ENCODE results near the gene FZD10. TPM values are rescaled to one million over a fixed set of nuclear protein-coding genes. Genes with fewer than 3 reads are reported as not detected.

The FZD10 gene
- total and polyA plus RNA-seq, 2 donors: 3.5 to 4.3 TPM

DNA sequence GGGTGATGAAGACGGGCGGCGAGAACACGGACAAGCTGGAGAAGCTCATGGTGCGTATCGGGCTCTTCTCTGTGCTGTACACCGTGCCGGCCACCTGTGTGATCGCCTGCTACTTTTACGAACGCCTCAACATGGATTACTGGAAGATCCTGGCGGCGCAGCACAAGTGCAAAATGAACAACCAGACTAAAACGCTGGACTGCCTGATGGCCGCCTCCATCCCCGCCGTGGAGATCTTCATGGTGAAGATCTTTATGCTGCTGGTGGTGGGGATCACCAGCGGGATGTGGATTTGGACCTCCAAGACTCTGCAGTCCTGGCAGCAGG is 1.9 kb downstream of the FZD10 start:
- H3K36me3 ChIP-seq (ENCODE audit: insufficient read depth): no peaks in the 10 kb centered on the region
- no peak for DNase-seq (ENCODE audit: extremely low spot score)
- 56% methylated on average over 18 of the region's 18 CpGs for WGBS
- H3K27ac ChIP-seq (ENCODE audit: low read depth): no peak overlapping the region
- peaks cover 4% of the 10 kb centered on the region for H3K4me1 ChIP-seq (ENCODE audit: insufficient read depth)
- no peak overlapping the region for H3K4me3 ChIP-seq (ENCODE audit: low read depth, low read length)

DNA sequence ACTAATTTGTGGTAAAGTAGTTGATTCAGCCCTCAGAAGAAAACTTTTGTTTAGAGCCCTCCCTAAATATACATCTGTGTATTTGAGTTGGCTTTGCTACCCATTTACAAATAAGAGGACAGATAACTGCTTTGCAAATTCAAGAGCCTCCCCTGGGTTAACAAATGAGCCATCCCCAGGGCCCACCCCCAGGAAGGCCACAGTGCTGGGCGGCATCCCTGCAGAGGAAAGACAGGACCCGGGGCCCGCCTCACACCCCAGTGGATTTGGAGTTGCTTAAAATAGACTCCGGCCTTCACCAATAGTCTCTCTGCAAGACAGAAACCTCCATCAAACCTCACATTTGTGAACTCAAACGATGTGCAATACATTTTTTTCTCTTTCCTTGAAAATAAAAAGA is 2.7 kb downstream of the FZD10 start:
- WGBS: 62% methylated on average over 5 of the region's 5 CpGs
- Histone ChIP-seq H3K4me3 (ENCODE audit: low read depth, low read length) (no peak overlapping the region), H3K4me1 (ENCODE audit: insufficient read depth) (peaks cover 4% of the 10 kb centered on the region), H3K27ac (ENCODE audit: low read depth) (no peak overlapping the region), H3K36me3 (ENCODE audit: insufficient read depth) (no peaks in the 10 kb centered on the region)
- DNase-seq (ENCODE audit: extremely low spot score): no peak

GRCh38 chr12:130166306-130166705 is 4.0 kb downstream of the FZD10 start:
- WGBS: 59% methylated on average over 2 of the region's 2 CpGs
- no peak overlapping the region for H3K4me3 ChIP-seq (ENCODE audit: low read depth, low read length)
- H3K27ac ChIP-seq (ENCODE audit: low read depth): no peak overlapping the region
- H3K4me1 ChIP-seq (ENCODE audit: insufficient read depth): no peaks in the 10 kb centered on the region
- H3K36me3 ChIP-seq (ENCODE audit: insufficient read depth): no peaks in the 10 kb centered on the region
- DNase-seq (ENCODE audit: extremely low spot score): no peak

- no peaks in the 10 kb centered on the region for H3K36me3 ChIP-seq (ENCODE audit: insufficient read depth)
- WGBS: 85% methylated on average over 1 of the region's 1 CpG
- no peak overlapping the region for H3K4me3 ChIP-seq (ENCODE audit: low read depth, low read length)
- H3K27ac ChIP-seq (ENCODE audit: low read depth): no peak overlapping the region
- H3K4me1 ChIP-seq (ENCODE audit: insufficient read depth): no peaks in the 10 kb centered on the region
- no peak for DNase-seq (ENCODE audit: extremely low spot score)
Measured at GRCh38 chr12:130167537-130167936, 5.3 kb downstream of the FZD10 start.

DNA sequence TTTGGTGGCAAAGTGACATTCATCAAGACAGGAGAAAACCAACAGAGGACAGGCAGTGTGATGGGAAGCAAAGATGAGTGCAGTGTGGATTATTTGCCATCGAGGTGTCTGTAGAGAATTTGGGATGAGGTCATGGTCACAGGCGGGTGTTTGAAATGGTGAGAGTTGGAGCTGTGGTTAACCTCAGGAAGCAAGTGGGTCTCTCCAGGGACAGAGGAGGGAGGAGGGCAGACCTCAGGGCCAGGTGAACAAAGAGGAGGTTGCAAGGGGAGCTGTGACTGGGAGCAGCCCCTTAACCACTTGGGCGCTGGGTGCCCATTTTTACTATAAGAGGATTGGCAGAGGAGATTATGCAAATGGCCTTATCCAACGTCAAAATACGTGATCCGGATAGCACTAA is 7.0 kb downstream of the FZD10 start:
- 37% methylated on average over 6 of the region's 6 CpGs for WGBS
- H3K27ac ChIP-seq (ENCODE audit: low read depth): no peak overlapping the region

DNA sequence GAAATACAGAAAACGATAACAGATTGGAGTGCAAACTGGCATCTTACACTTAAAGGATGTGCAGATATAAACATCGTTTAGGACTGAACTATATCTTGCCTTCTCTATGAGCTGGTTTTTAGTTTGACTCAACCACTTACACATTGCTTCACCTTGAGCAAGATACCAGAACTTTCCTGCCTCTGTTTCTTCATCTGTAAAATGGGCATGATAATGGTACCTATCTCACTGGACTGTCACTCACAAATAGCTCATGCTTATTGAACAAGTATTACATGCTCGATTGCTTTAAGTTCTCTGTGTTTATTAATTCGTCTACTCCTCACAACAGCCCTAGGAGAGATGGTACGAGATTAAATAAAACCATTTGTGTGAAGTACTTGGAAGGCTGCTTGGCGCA is 7.7 kb downstream of the FZD10 start:
- Histone ChIP-seq H3K4me3 (ENCODE audit: low read depth, low read length) (no peak overlapping the region), H3K4me1 (ENCODE audit: insufficient read depth) (no peaks in the 10 kb centered on the region), H3K36me3 (ENCODE audit: insufficient read depth) (no peaks in the 10 kb centered on the region), H3K27ac (ENCODE audit: low read depth) (no peak overlapping the region)
- DNase-seq (ENCODE audit: extremely low spot score): no peak
- 57% methylated on average over 6 of the region's 6 CpGs for WGBS

More for the DNA sequence above, 7.0 kb downstream of the FZD10 start:
- DNase-seq (ENCODE audit: extremely low spot score): no peak
- Histone ChIP-seq H3K4me3 (ENCODE audit: low read depth, low read length) (no peak overlapping the region), H3K4me1 (ENCODE audit: insufficient read depth) (no peaks in the 10 kb centered on the region), H3K36me3 (ENCODE audit: insufficient read depth) (no peaks in the 10 kb centered on the region)

DNA sequence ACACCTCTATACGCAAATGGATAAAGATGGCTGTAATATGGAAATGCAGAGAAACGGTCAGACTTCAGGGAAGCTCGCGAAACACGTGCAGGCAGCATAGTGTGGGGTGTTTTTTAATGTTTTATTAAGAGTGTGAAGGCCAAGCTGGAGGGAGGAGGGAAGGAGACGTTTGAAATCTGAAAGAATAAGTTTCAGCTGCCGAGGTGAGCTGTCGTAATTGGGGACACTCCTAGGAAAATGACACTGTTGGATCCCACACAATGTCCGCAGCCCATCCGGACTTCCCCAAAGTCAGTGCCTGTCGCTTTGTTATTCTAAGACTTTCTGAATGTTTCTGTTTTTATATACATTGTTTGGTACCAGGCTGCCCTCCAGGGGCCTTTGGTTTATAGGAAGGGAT is 8.3 kb downstream of the FZD10 start:
- Histone ChIP-seq H3K36me3 (ENCODE audit: insufficient read depth) (no peaks in the 10 kb centered on the region), H3K27ac (ENCODE audit: low read depth) (no peak overlapping the region), H3K4me1 (ENCODE audit: insufficient read depth) (no peaks in the 10 kb centered on the region), H3K4me3 (ENCODE audit: low read depth, low read length) (no peak overlapping the region)
- no peak for DNase-seq (ENCODE audit: extremely low spot score)
- WGBS: 44% methylated on average over 11 of the region's 11 CpGs

- H3K4me1 ChIP-seq (ENCODE audit: insufficient read depth): no peaks in the 10 kb centered on the region
- H3K36me3 ChIP-seq (ENCODE audit: insufficient read depth): no peaks in the 10 kb centered on the region
- no peak overlapping the region for H3K4me3 ChIP-seq (ENCODE audit: low read depth, low read length)
- no peak overlapping the region for H3K27ac ChIP-seq (ENCODE audit: low read depth)
- WGBS: 10% methylated on average over 14 of the region's 14 CpGs
- no peak for DNase-seq (ENCODE audit: extremely low spot score)
Measured at GRCh38 chr12:130177635-130178242, 15.5 kb downstream of the FZD10 start.

DNA sequence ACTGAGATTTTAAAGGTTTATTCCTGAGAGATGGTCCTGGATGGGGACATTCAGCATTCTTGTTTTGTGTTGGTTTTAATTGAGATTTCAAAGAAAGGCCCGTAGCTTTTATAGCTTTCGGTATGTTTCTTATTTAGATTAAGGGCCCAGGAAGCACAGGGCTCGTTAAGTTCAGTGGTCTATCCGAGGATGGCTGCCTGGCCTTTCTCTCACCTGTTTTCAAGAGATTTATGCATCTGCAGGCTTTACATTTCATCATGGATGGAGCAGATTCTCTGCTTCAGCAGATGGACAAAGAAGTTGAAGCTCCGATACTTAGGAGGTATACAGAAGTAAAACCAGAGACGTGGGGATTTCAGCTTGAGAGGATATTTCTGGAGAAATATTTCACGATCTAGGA is 16.0 kb downstream of the FZD10 start:
- 35% methylated on average over 7 of the region's 7 CpGs for WGBS
- no peak overlapping the region for H3K27ac ChIP-seq (ENCODE audit: low read depth)
- DNase-seq (ENCODE audit: extremely low spot score): no peak
- H3K4me3 ChIP-seq (ENCODE audit: low read depth, low read length): no peak overlapping the region
- no peaks in the 10 kb centered on the region for H3K4me1 ChIP-seq (ENCODE audit: insufficient read depth)
- no peaks in the 10 kb centered on the region for H3K36me3 ChIP-seq (ENCODE audit: insufficient read depth)

DNA sequence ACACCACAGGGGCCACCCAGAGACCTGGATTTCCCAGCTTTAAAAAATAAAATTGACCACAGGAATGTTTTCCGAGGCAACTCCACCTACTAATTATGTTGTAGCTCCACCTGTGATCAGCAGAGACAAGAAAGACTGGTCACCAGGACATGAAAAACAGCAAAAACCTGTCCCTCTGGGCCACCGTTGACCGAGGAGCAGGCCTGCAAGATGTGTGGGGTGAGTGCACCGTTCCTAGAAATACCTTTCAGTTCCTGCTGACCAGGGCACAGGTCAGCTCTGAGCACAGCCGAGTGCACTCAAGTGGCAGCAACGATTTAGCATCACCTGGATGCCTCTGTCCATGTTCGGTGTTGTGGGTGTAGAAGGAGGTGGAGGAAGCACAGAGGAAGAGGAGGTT is 16.9 kb downstream of the FZD10 start:
- Histone ChIP-seq H3K4me3 (ENCODE audit: low read depth, low read length) (no peak overlapping the region), H3K36me3 (ENCODE audit: insufficient read depth) (no peaks in the 10 kb centered on the region), H3K27ac (ENCODE audit: low read depth) (no peak overlapping the region), H3K4me1 (ENCODE audit: insufficient read depth) (no peaks in the 10 kb centered on the region)
- no peak for DNase-seq (ENCODE audit: extremely low spot score)
- WGBS: 83% methylated on average over 7 of the region's 7 CpGs

- H3K36me3 ChIP-seq (ENCODE audit: insufficient read depth): no peaks in the 10 kb centered on the region
- no peak for DNase-seq (ENCODE audit: extremely low spot score)
- H3K4me3 ChIP-seq (ENCODE audit: low read depth, low read length): no peak overlapping the region
- H3K27ac ChIP-seq (ENCODE audit: low read depth): no peak overlapping the region
- 83% methylated on average over 11 of the region's 11 CpGs for WGBS
- H3K4me1 ChIP-seq (ENCODE audit: insufficient read depth): no peaks in the 10 kb centered on the region
Measured at GRCh38 chr12:130179621-130180020, 17.4 kb downstream of the FZD10 start.

DNA sequence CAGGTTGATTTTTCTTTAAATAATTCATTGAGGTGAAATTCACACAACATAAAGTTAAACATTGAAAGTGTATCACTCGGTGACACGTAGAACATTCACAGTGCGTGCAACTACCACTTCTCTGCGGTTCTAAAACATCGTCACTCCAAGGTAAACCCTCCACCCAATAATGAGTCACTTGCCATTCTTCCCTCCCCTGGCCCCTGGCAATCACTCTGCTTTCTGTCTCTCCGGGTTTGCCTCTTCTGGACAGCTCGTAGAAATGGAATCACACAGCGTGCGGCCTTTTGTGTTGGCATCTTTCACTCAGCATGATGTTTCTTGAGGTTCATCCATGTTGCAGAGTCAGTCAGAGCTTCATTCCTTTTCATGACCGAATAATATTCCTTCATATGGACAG is 18.9 kb downstream of the FZD10 start:
- no peaks in the 10 kb centered on the region for H3K4me1 ChIP-seq (ENCODE audit: insufficient read depth)
- WGBS: 85% methylated on average over 10 of the region's 10 CpGs
- no peak overlapping the region for H3K27ac ChIP-seq (ENCODE audit: low read depth)
- H3K36me3 ChIP-seq (ENCODE audit: insufficient read depth): no peaks in the 10 kb centered on the region
- DNase-seq (ENCODE audit: extremely low spot score): no peak
- no peak overlapping the region for H3K4me3 ChIP-seq (ENCODE audit: low read depth, low read length)

GRCh38 chr12:130183585-130184370 is 21.5 kb downstream of the FZD10 start:
- Histone ChIP-seq H3K4me1 (ENCODE audit: insufficient read depth) (no peaks in the 10 kb centered on the region), H3K36me3 (ENCODE audit: insufficient read depth) (no peaks in the 10 kb centered on the region), H3K27ac (ENCODE audit: low read depth) (no peak overlapping the region), H3K4me3 (ENCODE audit: low read depth, low read length) (no peak overlapping the region)
- DNase-seq (ENCODE audit: extremely low spot score): no peak
- 86% methylated on average over 23 of the region's 23 CpGs for WGBS

- no peak for DNase-seq (ENCODE audit: extremely low spot score)
- WGBS: 74% methylated on average over 12 of the region's 12 CpGs
- no peaks in the 10 kb centered on the region for H3K4me1 ChIP-seq (ENCODE audit: insufficient read depth)
Measured at GRCh38 chr12:130184404-130185090, 22.3 kb downstream of the FZD10 start.

More at GRCh38 chr12:130184404-130185090, 22.3 kb downstream of the FZD10 start:
- Histone ChIP-seq H3K27ac (ENCODE audit: low read depth) (no peak overlapping the region), H3K36me3 (ENCODE audit: insufficient read depth) (no peaks in the 10 kb centered on the region), H3K4me3 (ENCODE audit: low read depth, low read length) (no peak overlapping the region)
